Central memory CD8-positive, alpha-beta T cell (primary cell): Measurements from ENCODE around the gene RAD51B.

Experiments used
- ATAC-seq: fragments of 150-1000 bp; cut with Tn5 transposase; replicated peaks from 2 replicates; pipeline ENCODE4 v1.10.0; 2022; ENCODE audit warnings: mild to moderate bottlenecking, moderate FRiP score, moderate number of reproducible peaks; ENCODE audit not compliant: poor library complexity, severe bottlenecking; ENCODE audit errors: extremely low read depth
- DNase-seq, 2 donors: peaks; one replicate each; pipeline ENCODE4 v3.0.0; 2021; ENCODE audit warnings: low spot score in 2 of 2
- H3K27ac Mint-ChIP-seq: one replicate; pipeline ENCODE4 v1.8.0; 2022; ENCODE audit warnings: low read depth, mild to moderate bottlenecking, moderate library complexity, mixed read lengths
- H3K27me3 Mint-ChIP-seq: one replicate; pipeline ENCODE4 v1.8.0; 2022; ENCODE audit warnings: mixed read lengths
- H3K36me3 Mint-ChIP-seq: one replicate; pipeline ENCODE4 v1.8.0; 2022; ENCODE audit warnings: mild to moderate bottlenecking, moderate library complexity, mixed read lengths; ENCODE audit not compliant: insufficient read depth
- H3K4me1 Mint-ChIP-seq: one replicate; pipeline ENCODE4 v1.8.0; 2022; ENCODE audit warnings: mixed read lengths
- H3K4me3 Mint-ChIP-seq: one replicate; pipeline ENCODE4 v1.8.0; 2022; ENCODE audit warnings: mild to moderate bottlenecking, moderate library complexity, mixed read lengths
- H3K9me3 Mint-ChIP-seq: one replicate; pipeline ENCODE4 v1.8.0; 2022; ENCODE audit warnings: mixed read lengths

RAD51B gene

DNA sequence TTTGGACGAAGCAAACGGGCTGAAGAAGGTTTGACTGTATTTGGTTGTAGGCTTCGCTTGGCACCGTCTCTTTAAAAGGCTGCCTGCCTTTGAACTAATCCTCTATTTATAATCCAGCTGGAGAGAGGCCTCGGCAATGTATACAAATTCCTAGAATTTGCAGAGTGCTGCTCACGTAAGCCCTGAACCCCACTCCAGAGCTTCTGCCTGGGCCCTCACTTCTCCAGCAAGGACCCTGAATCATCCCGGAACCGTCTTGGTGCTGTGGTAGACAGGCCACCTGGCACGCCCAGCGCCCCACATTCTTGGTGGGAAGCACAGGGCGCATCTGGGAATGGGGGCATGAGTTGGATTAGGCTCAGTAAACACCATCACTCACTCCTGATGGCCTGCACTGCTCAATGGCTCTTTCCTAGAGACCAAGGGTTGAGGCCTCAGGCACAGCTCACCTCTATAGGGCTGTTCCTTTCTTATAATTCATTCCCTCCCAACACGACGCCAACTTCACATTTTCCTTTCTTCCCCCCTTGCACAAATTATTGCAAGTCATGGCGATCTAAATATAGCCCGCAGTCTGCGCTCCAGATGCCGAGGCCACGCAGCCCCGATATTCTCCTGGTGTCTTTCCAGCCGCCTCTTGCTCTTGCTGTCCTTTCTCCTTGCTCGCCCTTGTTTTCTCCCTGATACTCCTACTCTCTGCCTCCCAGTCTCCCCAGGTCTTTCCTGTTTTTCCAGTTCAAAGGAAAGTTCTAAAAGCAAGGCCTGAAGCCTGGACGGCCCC is 832.3 kb downstream of the RAD51B start:
- no peak for DNase-seq
- no peaks in the 10 kb centered on the region for H3K36me3 Mint-ChIP-seq
- ATAC-seq: no peak
- H3K4me1 Mint-ChIP-seq: peaks cover 11% of the 10 kb centered on the region
- no peak overlapping the region for H3K4me3 Mint-ChIP-seq
- H3K27me3 Mint-ChIP-seq: no peaks in the 10 kb centered on the region
- H3K27ac Mint-ChIP-seq: no peak overlapping the region
- no peaks in the 10 kb centered on the region for H3K9me3 Mint-ChIP-seq

DNA sequence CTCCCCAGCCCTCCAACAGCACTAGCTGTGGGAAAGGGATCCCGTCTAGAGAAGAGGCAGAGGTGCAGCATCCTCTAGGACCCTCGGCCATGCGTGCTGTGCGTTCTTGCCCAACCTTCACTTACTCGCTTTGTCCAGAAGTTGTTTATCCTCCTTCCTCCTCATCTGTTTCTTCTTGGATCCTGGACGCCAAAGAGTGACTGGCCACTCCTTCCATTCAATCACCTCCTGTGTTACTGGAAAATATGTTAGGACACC is 832.8 kb downstream of the RAD51B start:
- Mint-ChIP-seq H3K27ac (no peak overlapping the region), H3K9me3 (no peaks in the 10 kb centered on the region), H3K4me3 (no peak overlapping the region), H3K27me3 (no peaks in the 10 kb centered on the region), H3K36me3 (no peaks in the 10 kb centered on the region), H3K4me1 (peaks cover 11% of the 10 kb centered on the region)
- ATAC-seq: no peak
- DNase-seq: no peak

GRCh38 chr14:68653108-68653507 is 833.5 kb downstream of the RAD51B start:
- Mint-ChIP-seq H3K9me3 (no peaks in the 10 kb centered on the region), H3K36me3 (no peaks in the 10 kb centered on the region), H3K27ac (no peak overlapping the region), H3K4me3 (no peak overlapping the region), H3K4me1 (peaks cover 11% of the 10 kb centered on the region), H3K27me3 (no peaks in the 10 kb centered on the region)
- DNase-seq (no peak), ATAC-seq (no peak)

DNA sequence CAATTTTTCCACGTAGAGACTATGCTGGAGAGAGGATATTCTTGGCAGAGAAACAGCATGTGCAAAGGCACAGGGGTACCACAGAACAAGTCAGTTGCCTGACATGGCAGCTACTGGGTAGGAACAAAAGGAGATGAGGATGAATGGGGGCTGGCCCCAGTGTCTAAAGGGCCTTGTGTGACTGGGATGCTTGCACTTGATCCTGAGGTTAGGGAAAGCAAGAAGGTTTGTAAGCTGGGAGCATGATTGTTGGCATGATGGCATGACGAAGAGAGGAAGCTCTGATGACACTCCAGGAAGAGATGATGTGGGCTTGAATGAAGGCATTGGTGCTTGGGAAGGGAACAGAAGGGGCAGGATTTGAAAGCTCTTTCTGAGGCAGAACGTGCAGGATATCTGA is 834.2 kb downstream of the RAD51B start:
- Mint-ChIP-seq H3K9me3 (no peaks in the 10 kb centered on the region), H3K36me3 (no peaks in the 10 kb centered on the region), H3K27me3 (no peaks in the 10 kb centered on the region), H3K27ac (no peak overlapping the region), H3K4me3 (no peak overlapping the region), H3K4me1 (peaks cover 11% of the 10 kb centered on the region)
- DNase-seq: no peak
- ATAC-seq: no peak

DNA sequence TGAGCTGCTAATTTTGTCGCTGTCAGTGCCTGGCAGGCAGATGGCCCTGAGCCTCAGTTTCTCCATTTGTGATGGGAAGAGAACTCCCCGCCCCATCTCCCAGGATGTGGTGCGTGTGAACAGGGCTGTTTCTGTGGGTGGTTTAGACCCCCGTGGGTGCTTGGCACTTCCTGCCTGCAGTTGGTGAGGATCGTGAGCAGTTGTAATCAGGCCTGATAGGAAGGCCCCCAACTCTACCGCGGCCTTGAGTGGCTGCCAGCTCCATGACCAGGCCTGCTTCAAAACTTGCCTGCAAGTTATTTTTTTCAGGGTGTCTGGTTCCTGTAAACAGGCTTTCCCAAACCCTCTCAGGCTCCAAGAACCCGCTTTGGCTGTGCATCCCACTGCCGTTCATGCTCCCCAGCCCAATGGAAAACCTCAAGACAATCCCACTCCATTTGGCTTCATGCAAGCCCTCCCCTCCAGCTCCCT is 834.9 kb downstream of the RAD51B start:
- DNase-seq (no peak), ATAC-seq (no peak)
- H3K27me3 Mint-ChIP-seq: no peaks in the 10 kb centered on the region
- H3K4me3 Mint-ChIP-seq: no peak overlapping the region
- H3K27ac Mint-ChIP-seq: no peak overlapping the region
- no peaks in the 10 kb centered on the region for H3K9me3 Mint-ChIP-seq
- H3K36me3 Mint-ChIP-seq: no peaks in the 10 kb centered on the region
- peaks cover 11% of the 10 kb centered on the region for H3K4me1 Mint-ChIP-seq

GRCh38 chr14:68655021-68655831 is 835.6 kb downstream of the RAD51B start:
- no peaks in the 10 kb centered on the region for H3K9me3 Mint-ChIP-seq
- ATAC-seq (no peak), DNase-seq (no peak)
- no peak overlapping the region for H3K4me3 Mint-ChIP-seq
- H3K27ac Mint-ChIP-seq: no peak overlapping the region
- H3K27me3 Mint-ChIP-seq: no peaks in the 10 kb centered on the region
- H3K4me1 Mint-ChIP-seq: peaks cover 11% of the 10 kb centered on the region
- H3K36me3 Mint-ChIP-seq: no peaks in the 10 kb centered on the region

GRCh38 chr14:68655911-68656316 is 836.3 kb downstream of the RAD51B start:
- ATAC-seq (no peak), DNase-seq (no peak)
- H3K9me3 Mint-ChIP-seq: no peaks in the 10 kb centered on the region
- no peaks in the 10 kb centered on the region for H3K27me3 Mint-ChIP-seq
- no peak overlapping the region for H3K27ac Mint-ChIP-seq
- no peaks in the 10 kb centered on the region for H3K36me3 Mint-ChIP-seq
- H3K4me3 Mint-ChIP-seq: no peak overlapping the region
- peaks cover 7% of the 10 kb centered on the region for H3K4me1 Mint-ChIP-seq

DNA sequence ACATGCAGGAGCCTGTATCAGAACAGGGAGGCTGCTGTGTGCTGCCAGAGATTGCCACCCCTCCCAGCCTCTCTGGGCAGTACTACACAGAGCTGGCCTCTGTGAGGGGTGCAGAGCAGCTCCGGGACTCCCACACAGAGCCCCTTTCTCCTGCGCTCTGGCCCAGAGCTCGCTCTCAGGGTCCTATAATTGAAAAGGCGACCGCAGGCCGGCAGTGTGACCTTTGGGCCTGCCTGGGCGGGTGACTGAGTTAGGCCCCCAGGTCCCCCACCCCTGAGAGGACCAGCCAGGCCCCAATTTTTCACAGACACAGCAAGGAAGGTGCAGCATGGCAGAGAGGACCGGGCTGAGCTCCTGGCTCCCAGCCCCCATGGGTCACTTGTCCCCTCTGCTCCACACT is 836.9 kb downstream of the RAD51B start:
- DNase-seq (no peak), ATAC-seq (no peak)
- Mint-ChIP-seq H3K4me3 (no peak overlapping the region), H3K27me3 (no peaks in the 10 kb centered on the region), H3K9me3 (no peaks in the 10 kb centered on the region), H3K36me3 (no peaks in the 10 kb centered on the region), H3K27ac (no peak overlapping the region), H3K4me1 (peaks cover 7% of the 10 kb centered on the region)

DNA sequence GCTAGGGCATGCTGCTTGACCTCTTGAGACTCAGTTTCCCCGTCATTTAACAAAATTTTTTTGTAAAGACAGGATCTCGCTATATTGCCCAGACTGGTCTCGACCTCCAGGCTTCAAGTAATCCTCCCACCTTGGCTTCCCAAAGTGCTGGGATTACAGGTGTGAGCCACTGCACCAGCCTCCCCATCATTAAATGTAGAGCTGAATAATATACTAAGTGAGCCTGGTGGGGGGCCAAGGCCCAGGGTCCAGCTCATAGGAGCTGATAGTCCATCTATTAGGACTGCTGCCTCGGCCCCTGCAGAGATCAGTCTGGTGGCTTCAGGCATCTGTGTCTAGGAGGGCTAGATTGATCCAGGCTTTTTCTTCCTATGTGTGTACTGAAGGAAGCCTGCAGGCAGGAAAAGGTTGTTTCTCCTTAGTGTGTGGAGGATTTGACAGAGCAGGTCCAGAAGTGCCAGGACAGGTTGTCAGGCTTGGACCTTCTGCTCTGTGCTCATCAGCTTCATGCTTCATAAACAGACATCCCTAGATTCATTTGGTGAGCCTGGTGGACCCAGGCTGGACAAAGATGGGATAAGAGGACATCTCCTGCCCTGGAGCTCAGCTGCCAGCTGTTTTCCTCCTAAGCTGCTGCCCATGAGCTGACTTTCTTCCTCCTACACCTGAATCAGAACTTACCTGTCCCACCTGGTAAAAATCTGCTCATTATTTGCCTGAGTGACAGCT is 837.9 kb downstream of the RAD51B start:
- no peaks in the 10 kb centered on the region for H3K27me3 Mint-ChIP-seq
- no peaks in the 10 kb centered on the region for H3K36me3 Mint-ChIP-seq
- ATAC-seq (no peak), DNase-seq (no peak)
- no peak overlapping the region for H3K27ac Mint-ChIP-seq
- peaks cover 15% of the 10 kb centered on the region for H3K4me1 Mint-ChIP-seq
- no peak overlapping the region for H3K4me3 Mint-ChIP-seq
- H3K9me3 Mint-ChIP-seq: no peaks in the 10 kb centered on the region

DNA sequence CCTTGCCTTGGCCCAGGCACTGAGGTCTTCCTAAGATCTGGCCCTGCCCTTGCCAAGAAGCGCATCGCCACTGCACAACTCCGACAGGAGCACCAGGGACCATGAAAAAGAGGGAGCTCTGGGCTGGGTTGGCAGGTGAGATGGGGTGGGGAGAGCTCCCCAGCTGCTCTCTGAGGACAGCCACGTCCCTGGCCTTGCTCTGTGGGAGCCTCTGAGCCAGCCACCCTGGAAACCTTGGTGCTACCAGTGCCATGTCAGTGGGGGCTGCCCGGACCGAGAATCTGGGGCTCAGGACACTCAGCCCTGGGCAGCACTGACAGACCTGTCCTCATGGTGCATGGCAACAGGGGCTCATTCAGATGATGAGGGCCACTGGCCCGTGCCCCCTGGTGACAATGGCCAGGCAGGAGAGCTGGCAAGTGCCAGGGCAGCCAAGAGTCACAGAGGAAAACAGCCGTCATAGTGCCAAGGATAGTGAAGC is 838.5 kb downstream of the RAD51B start:
- no peak overlapping the region for H3K27ac Mint-ChIP-seq
- H3K4me3 Mint-ChIP-seq: no peak overlapping the region
- DNase-seq (no peak), ATAC-seq (no peak)
- H3K4me1 Mint-ChIP-seq: peaks cover 21% of the 10 kb centered on the region
- H3K36me3 Mint-ChIP-seq: no peaks in the 10 kb centered on the region
- no peaks in the 10 kb centered on the region for H3K9me3 Mint-ChIP-seq
- H3K27me3 Mint-ChIP-seq: no peaks in the 10 kb centered on the region

GRCh38 chr14:68658943-68659931 is 839.7 kb downstream of the RAD51B start:
- Mint-ChIP-seq H3K9me3 (no peaks in the 10 kb centered on the region), H3K27ac (no peak overlapping the region), H3K27me3 (no peaks in the 10 kb centered on the region), H3K4me3 (no peak overlapping the region), H3K36me3 (peaks cover 3% of the 10 kb centered on the region), H3K4me1 (peaks cover 32% of the 10 kb centered on the region)
- ATAC-seq (no peak), DNase-seq (no peak)

DNA sequence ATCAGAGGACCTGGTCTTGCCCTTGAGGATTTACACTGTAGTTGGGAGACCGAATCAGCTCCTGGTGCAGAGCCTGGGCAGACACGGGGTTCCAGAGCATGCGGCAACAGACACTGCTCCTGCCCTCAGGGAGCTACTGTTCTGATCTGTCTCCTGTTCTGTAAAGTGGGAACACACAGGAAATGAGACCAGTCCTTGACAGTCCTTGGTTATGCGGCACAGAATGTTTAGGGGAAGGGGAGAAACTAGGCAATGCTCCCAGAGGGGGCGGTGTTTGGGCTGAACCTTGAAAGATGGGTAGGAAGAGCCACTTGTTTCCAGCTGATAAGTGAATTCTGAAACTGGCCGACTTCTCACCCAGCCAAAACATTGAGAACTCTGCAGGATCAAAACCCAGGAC is 840.9 kb downstream of the RAD51B start:
- Mint-ChIP-seq H3K9me3 (peaks cover 5% of the 10 kb centered on the region), H3K4me3 (no peak overlapping the region), H3K27me3 (no peaks in the 10 kb centered on the region), H3K36me3 (peaks cover 3% of the 10 kb centered on the region), H3K4me1 (peaks cover 37% of the 10 kb centered on the region), H3K27ac (no peak overlapping the region)
- ATAC-seq: no peak
- no peak for DNase-seq
